Dedifferentiated amniotic fluid mesenchymal stem cell (primary cell): ENCODE measurements around the gene SPAG6.
A peak's percentile ranks its signal among the peaks of the same experiment; 100 is the strongest.

Experiments
- DNase-seq: peaks from one replicate; pipeline ENCODE4 v3.0.0-alpha.2; 2016; ENCODE audit errors: extremely low spot score

SPAG6 gene

GRCh38 chr10:22321924-22322640 is 23.2 kb upstream of the SPAG6 start:
- no peak for DNase-seq

DNA sequence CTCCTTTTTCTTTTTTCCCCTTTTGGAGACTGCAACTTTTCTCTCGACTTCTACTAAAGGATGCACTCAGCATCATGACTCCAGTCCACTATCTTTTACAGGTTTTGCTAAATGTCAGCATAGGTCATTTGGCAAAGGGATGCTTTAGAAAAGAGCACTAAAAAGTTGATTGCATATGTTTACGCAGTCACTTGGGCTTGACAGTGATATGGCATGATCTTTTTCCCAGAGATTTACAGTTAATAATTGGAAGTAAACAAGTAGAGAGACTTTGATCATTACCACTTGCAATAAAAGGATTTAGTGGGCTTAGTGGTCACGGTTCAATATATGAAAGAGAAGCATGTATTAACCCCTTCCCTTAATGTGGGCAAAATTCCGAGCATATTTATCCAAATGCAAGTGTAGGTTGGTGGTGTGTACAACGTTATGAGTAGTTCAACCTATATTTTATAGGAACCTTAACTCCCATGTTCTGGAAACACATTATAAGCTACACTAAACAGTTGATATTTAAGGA is 22.6 kb upstream of the SPAG6 start:
- no peak for DNase-seq

GRCh38 chr10:22323538-22324305 is 21.6 kb upstream of the SPAG6 start:
- DNase-seq: no peak

DNA sequence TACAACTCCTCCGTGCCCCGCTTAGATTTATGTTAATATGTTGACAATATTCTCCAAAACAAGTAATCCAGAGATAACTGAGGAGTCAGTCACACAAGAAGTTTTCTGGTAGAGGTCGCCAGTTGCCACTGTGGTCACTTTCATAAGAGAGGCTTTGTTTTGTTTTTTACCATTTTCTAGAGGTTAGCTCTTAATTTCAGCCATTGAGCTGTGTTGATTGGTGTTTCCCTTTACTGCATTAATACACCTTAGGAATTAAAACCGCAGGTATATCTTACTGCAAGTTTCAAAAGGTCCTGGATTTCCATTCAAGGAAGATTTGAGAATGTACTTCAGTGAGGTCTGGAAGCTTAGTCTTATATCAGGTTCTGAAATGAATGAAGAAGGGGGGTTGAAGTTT is 20.9 kb upstream of the SPAG6 start:
- no peak for DNase-seq

DNA sequence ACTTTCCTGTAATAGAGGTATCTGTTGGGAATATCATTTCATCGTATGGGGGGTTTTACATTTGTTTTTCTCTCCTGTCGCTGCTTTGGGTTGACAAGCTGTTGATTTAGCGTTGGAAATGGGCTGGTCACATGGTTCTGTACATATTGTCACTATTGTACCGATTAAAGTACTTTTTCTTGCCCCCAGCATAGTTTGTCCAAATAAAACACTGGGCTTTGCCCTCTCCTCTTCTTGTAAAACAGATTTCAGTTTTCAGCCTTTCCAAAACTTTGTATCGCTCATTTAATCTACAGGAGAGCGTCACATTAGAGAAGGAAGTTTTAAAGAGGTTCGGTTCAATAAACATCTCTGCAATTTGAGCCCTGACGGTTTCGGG is 20.4 kb upstream of the SPAG6 start:
- no peak for DNase-seq

DNA sequence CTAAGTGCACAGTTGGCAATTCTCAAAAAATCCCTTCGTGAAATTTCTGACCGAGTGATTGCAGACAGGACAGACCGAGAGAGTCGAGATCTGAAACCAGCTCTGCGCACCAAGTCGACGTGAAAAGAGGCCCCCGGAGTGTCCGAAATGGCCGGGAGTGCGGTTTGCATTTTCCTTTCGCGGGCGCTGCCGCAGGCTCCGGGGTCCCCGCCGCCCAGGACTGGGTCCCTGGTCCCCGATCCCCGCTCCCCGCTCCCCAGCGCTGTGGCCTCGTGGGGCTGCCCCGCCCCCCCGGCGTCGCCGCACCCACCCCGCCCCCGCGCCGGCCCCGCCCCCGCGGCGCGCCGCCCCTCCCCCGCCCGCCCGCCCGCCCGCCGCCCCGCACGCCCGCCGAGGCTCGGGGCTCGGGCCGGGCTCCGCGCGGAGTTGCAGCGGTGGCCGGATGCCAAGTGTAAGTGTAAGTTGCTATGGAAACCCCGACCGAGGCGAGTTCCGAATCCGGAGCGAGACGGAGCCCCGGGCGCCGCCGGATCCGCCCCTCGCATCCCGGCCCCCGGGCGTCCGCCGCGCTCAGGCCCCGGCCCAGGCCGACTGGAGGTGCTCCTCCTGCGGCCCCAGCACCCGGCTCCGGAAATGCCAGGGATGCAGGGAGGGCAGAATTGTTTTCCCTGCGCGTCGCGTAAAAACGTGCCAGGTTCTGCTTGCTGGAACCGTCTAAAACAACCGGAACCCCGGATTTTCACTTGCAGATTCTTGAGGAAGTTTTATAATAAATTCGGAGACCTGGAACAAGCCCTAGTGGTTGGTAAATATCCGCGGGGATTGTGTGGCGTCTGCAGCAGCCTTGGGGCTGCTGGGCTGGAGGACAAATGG is 19.8 kb upstream of the SPAG6 start:
- peak; percentile 49 for DNase-seq

DNA sequence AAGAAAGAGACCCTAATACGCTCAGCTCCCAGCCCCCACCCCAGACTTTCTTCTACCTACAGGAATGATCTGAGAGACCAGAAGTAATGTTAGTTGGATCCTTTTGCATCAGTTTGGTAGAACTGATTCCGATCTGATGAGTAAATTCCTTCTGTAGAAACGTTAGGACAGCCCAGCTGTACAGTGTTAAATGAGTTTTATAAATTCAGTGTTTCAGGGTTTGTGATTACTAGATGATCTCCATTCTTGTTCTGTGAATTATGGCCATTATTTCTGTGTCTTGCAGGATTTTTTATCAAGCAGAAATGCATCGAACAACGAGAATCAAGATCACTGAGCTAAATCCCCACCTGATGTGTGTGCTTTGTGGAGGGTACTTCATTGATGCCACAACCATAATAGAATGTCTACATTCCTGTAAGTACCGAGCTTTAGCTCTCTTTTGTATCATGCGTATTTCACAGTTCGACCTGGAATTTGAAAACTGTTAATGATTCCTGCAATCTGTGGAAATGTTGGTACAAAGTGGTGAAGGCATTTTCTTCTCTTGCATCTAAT is 19.1 kb upstream of the SPAG6 start:
- no peak for DNase-seq

DNA sequence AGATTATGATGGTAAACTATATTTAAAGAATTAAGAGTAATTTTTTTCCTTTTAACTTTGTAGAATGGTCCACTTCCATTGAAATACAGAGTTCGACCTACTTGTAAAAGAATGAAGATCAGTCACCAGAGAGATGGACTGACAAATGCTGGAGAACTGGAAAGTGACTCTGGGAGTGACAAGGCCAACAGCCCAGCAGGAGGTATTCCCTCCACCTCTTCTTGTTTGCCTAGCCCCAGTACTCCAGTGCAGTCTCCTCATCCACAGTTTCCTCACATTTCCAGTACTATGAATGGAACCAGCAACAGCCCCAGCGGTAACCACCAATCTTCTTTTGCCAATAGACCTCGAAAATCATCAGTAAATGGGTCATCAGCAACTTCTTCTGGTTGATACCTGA is 16.1 kb upstream of the SPAG6 start:
- DNase-seq: no peak

GRCh38 chr10:22332116-22332692 is 13.1 kb upstream of the SPAG6 start:
- DNase-seq: no peak

GRCh38 chr10:22333167-22333974 is 11.9 kb upstream of the SPAG6 start:
- no peak for DNase-seq

GRCh38 chr10:22333975-22334282 is 11.4 kb upstream of the SPAG6 start:
- no peak for DNase-seq

GRCh38 chr10:22334414-22335172 is 10.7 kb upstream of the SPAG6 start:
- no peak for DNase-seq

DNA sequence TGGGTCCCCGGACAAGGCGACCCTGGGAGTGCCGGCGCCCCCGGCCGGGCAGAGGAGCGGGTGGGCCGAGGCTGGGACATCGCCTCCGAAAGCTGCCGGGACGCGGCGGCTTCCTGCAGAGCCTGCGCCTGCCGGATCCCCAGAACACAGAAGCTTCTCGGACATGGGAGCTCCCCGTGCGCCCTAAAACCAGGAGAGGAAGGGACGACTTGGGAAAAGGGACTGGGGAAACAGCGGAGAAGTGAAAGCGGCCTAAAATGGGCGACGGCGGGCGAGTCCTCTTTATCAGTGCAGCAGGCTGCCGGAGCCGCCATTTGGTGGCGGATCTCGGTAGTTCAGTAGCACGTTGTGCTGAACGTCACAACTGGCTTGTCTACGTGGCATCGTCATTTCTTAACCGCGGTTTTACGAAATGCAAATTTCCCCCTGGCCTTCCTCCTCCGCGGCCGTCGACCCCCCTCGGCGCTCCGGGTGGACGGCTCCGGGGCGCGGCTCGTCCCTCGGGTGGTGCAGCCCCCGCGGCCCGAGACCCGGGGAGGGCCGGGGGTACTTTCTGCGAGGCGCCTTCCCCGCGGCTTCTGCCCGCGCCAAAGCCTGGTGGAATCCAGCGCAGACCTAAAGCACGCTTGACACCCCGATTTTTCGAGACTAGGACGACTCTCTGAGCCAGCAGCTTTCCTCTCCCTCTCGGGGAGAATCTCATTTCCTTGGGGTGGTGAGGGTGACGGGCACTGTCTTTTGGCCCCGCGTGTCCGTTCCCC is 9.9 kb upstream of the SPAG6 start:
- no peak for DNase-seq

- no peak for DNase-seq
These were observed 7.0 kb upstream of the SPAG6 start for GRCh38 chr10:22338185-22338900.

- no peak for DNase-seq
These were observed 6.4 kb upstream of the SPAG6 start for GRCh38 chr10:22338931-22339330.

GRCh38 chr10:22339761-22340328 is 5.5 kb upstream of the SPAG6 start:
- DNase-seq: no peak

GRCh38 chr10:22340329-22341189 is 4.7 kb upstream of the SPAG6 start:
- peak; percentile 81 for DNase-seq
